Measurements from ENCODE around the gene AOPEP.
A peak's percentile ranks its signal among the peaks of the same experiment; 100 is the strongest.

AOPEP gene

DNA sequence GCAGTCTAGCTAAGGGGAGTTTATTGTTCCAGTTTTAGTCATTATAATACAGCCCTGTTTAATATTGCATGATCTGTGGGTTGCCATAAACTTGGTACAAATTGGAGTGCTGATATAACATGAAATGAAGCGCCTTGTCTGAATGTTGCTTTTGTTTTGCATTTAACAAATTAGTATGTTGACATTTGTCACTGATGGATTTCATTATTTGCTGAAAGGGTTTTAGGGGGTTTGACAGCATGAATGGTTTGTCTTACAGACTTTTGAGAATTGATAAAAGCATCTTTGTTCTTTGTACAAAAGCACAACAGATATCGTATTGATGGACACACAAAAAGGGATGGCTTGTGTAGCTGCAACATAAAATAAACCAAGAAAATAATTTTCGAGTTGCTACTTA lies 178.3 kb downstream of the AOPEP start:
- DNase-seq: no peak

DNA sequence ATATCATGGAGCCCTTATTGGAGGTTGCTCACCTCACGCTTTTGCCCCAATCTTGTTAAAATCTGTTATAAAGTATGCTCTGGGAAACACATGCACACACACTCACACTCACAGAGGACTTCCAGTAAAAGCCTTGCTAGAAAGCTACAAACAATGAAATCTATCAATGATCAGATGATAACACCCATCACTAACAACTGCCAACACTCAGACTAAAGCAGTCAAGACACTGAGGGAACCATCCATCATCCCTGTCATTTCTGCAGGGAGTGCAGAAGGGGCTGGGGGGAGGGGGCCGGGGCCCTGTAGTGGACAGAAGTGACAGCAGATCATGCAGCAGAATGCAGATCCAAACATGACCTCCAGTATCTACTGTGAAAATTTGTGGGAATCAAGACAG lies 179.1 kb downstream of the AOPEP start:
- DNase-seq: no peak

DNA sequence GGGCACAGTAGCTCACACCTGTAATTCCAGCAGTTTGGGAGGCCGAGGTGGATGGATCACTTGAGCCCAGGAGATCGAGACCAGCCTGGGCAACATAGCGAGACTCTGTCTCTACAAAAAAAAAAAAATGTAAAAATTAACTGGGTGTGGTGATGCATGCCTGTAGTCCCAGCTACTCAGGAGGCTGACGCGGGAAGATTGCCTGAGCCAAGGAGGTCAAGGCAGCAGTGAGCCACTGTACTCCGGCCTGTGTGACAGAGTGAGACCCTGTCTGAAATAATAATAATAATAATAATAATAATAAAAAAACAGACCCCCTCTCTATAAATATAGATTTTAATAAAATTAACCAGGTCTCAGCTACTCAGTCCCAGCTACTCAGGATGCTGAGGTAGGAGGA lies 179.7 kb downstream of the AOPEP start:
- DNase-seq: no peak

DNA sequence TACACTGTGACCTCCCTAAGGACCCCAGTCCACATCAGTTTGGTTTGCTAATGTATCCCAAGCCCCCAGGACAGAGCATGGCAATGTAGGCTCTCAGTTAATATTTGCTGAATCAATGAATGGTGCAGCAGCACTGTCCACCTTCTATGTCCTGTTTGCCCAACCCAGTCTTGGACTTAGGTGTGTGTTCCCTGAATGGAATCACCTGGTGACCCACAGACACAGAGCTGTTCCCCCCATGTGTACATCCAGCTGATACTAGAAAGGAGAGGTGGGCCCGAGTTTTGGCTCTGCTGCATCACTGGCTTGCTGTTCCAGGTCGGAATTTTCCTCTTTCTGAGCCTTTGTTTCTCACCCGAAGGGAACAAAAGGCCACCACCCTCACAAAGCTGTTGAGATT lies 180.2 kb downstream of the AOPEP start:
- DNase-seq: no peak

DNA sequence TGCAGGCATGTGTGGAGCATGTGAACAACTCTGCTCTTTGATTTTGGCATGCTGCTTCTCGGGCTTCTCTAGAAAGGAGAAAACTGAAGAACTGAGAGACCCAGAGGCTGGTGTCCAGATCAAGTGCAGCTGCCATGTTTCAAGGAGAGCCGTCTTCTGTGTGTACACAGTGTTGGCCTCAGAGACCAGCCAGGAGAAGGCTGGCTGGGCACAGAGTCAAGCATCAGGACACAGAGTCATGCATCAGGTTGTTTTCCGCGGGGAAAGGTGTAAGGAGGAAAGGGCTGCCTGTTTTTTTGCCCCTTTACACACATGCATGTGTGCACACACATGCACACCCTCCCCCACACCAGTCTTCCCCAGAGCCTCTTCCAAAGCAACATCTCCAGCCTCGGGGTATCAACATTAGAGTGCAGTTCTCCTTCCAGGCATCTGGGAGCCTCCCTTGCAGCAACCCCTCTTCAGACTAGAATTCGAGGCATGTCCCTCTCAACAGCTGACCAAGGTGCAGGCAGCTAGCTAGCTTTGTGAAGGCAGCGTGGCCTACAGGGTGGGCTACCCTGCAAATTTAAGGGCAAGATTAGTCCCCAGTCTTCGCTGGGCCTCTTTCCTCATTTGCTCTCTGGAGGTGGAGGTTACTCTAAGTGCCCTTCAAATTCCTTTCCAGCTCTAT lies 180.9 kb downstream of the AOPEP start:
- DNase-seq: no peak

DNA sequence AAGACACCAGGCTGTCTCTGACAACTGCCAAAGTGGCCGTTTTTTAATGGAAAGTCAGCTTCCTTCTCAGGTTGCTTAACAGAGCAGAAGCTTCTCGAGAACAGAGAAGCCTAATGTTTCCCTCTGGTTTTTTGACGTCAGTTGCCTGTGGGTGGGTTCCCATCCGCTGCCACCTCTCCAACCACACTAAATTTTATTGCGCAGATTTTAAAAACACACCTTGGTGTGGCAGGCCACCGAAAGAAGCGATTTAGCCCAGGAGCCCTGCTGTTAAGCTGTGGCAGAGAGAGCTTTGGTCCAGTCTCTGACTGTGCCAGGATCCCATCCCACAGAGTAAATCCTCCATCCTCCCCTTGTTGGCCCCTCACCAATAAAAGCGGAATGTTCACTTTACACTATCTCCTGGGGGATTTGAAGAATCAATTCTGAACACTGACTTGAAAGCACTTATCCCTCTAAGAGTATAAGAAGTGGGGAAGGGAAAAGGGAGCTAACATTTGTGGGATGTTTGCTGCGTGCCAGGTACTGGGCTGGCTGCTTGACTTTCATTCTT lies 181.6 kb downstream of the AOPEP start:
- DNase-seq: no peak

DNA sequence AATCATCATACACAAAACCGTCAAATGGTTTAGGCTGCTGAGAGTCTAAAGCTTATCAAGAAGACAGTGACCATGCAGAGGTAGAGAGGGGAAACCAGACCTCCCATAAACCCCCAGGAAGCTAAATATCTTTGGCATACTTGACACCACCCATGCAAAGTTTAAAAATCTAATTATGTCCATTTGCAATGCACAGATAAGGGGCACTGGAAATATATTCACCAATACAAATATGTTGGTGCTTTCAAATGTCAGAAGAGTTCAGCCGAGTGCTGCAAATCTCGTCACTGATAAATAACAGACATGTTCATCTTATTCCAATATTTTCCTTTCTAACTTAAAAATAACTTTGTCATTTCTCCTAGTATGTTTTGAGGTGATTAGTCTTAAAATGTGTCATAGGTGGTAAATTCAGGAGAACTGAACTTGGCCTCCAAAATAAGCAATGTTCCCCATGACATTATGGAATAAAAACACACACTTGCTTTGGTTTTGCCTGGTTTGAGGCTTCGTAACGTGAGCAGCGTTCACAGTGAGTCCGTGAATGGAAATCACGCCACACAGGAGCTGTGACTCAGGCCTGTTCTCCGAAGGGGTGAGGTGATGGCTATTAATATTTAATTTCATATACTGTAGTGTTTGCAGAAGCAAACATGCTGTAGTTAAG lies 182.2 kb downstream of the AOPEP start:
- no peak for DNase-seq

DNA sequence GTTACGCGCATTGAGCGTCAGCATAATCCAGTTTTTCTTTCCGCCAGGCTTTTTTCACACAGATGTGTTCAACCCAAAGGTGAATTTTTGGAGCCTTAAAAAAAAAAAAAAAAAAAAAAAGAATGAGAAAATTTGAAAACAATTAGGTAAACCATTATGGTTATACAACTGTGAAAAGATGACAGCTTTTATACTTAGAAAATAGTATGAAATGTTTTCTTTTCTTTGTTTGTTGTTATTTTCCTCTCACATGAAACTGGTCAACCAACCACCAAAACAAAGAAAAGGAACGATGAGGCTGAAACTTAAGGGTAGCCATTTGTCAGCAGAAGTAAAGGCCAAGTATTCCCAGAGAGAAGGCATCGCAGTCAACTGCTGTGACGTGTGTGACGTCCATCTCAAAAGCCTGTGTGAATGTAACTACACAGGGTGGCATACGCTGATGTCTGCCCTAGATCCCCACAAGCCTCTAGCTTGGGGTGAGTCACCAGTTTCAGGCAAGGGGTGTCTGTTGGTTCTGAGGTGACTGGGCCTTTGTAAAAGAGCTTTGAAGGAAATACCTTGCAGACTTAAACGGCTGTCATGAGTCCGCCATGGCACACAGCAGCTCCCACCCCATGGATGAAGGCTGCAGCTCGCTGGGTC lies 182.9 kb downstream of the AOPEP start:
- DNase-seq: no peak

DNA sequence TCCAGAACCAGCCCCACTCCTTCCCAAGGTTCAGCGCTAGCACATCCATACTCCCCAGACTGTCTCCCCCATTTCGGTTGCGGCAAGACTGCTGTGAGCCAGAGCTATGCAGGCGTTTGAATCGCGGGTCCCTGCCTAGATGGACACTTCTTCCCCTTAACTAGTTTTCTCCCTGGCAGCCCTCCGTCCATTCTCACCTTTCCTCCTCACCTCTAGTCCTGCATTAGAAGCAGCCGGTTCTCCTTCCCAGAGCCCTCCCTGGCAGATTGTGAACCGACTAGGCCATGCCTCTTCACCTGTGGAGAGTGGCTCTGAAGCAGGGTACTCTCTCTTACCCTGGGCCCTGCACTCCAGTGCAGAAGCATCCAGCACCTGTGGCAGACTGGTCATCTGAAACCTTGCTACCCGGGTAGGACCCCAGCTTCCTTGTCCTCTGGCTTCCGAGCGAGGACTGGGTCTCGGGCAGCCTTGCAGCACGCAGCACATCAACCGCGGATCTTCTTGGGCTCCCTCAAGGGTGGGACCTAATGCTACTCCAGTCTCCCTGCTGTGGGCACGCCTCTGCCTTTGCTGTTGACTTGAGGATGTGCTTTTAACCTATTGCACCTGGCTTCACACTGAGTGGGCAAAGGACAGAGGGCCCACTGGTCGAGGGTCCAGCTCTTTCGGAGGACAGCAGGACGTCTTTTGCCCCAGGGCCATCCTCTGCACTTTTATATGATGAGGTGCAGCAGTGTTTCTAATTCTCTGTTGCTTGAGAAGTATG lies 183.6 kb downstream of the AOPEP start:
- DNase-seq: no peak

DNA sequence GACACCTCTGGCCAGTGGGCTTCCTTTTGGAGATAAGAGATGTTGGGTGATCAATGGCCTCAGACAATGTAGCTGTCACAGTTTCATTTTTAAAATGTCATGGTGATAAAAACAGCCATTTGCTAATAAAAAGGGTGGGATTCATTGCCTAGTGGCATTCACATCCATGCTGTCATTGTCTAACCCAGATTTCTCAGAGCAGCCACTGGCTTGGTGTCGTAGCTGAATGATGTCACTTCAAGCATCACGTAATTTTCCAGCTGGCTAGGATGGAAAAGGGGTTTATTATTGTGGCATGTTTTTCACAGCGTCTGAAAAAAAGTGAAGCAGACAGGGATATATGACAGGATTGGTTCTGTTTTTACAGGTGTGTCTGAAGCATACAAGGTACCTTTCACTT lies 184.7 kb downstream of the AOPEP start:
- no peak for DNase-seq

DNA sequence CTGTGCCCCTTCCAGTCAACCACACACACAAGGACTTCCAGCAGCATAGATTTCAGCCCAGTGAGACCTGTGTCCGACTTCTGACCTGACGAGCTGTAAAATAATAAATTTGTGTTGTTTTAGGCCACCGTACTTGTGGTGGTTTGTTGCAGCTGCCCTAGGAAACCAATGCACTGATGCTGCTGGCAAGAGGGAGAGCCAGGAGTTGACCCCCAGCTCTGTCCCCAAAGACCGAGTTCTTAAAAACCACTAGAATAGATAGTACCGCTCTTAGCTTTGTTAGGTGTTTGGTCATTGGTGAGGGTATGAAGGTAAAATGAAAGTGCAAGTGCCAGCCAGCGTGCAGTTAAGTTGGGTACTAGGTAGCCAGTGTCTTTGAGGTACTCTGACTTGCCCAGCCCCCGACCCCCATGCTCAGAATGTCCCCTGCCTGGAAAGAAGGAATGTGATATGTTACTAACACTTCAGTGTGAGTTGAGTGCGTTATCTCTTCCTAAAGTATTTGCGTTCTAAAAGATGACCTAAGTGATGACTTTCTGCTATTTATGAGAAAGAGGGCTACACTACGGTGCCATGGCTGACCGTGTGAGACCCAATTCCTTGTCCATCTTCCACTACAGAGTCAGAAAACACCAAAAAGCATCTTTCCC lies 185.6 kb downstream of the AOPEP start:
- no peak for DNase-seq

DNA sequence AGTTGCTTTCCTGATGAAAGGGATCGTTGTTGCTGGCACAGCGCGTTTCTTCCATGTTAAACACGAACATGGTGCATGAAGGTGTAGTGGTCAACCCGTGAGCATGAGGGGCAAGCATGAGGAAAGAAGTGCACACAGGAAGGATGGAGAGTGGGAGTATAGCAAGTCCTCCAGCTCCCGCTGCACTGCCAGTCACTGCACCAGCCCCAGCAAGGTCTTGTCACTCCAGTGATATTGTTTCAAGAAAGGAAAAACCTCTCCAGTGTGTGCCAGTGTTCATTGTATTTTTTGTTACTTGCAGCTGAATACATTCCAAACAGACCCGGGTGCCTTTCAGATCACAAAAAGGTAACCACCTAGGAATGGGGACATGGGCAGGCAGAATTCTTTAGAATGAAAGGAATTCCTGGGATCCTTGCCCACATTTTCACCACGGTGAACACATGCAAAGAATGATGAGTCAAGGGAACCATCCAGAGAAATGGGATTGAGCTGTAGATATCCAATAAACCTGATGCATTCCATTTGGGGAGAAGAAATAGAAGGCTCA lies 186.3 kb downstream of the AOPEP start:
- no peak for DNase-seq

DNA sequence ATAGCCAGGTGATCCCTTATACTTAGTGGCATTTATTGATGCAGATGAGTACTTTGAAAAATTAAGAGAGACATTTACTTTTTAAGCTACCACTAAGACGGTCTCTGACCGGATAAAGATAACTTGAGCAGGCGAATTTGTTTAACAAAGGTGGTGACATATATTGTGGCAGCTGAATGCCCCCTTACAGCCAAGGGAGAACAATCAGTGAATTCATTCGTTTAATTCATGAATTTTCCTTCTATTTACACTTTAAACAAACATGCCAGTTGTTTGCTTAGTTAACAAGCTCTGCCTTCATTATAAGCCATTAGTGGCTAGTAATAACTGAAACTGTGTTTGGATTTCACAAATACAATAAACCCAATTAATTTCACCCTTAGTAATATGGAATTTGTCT lies 187.1 kb downstream of the AOPEP start:
- no peak for DNase-seq

DNA sequence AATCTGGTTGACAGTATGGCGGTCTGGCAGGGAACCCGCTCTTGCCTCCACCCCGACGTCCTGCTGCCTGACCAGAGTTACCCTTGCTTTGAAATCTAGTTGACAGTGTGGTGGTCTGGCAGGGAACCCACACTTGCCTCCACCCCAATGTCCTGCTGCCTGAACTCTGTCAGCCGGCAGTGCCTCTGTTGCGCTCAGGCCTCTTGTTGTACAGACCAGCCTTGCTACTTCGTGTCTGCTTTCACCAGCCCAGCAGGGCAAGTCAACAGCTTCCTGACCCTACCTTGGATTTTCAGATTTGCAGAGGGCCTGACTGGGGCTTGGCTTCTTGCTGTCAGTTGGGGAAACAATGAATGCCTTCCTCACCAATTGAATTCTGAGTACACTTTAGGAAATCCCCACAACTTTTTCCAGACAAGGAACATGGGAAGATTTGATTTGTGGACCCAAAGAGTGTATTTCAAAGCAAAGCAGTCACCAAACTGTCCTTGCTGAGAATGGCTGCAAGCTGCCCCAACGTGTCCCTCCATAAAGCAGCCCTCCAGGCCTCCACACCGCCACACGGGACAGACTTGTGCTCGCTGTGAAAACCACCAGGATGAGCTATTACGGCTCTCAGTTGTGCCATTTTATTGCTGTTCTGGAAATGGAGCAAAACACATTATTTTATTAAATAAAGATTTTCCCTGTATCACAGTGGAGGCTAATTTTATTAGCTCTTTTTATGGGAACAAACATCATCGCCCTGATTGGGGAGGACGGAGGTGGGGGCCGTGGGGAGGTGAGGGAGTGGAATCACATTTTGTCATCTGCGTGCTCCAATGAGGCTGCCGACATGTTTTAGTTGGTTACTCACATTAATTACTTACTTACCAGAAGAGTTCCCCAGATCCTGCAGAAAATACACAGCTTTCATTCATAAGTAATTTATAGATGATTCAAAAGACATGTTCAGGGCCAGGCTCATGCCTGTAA lies 189.3 kb downstream of the AOPEP start:
- no peak for DNase-seq

DNA sequence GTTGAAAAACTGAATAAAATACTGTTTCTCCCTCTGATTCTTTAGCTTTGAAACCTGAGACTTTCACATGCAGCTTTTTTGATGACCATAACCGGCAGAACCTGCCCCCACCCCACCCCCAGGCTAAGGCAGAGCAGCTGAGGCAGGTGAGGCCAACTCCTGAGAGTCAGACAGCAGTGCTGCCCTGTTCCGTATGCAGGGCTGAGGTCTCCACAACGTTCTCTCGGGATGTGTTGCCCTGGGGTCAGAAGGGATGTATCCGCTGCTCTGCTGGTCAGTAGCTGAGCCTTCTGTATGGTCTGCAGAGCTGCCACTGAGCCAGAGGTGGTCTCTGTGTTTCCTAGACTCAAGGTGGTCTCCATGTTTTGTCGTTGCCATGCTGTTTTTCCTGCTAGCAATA lies 190.5 kb downstream of the AOPEP start:
- DNase-seq: no peak

DNA sequence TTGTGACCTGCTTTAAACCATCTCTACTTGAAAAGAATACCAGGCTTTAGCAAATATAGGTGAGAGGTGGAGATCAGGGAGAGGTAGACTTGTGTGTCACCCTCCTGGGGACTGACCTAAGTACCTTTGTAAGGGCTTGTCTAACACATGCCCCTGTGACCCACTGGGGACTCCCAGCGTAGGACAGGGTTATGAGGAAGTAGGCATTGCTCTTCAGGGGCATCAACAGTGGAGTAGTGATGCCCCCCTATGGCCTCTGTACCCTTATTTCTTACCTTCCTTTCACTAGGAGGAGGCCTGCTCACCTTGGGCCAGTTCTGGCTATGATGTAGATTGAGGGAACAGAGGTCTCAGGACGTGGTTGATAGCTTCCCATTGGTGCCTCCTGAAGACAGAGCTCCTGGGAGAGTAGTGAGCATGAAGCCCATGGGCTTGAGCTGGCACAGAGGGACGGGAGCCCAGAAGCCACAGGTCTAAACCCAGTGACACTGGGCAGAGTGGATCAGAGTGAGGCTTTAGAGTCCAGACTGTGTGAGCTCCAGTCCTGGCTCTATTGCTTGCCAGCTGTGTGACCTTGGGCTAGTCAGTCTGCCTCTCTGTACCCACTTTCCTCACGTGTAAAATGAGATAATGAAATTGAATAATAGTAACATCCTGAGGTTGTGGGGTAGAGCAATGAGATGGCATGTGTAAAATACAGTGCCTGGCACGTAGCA lies 191.7 kb downstream of the AOPEP start:
- peak; percentile 30 for DNase-seq

DNA sequence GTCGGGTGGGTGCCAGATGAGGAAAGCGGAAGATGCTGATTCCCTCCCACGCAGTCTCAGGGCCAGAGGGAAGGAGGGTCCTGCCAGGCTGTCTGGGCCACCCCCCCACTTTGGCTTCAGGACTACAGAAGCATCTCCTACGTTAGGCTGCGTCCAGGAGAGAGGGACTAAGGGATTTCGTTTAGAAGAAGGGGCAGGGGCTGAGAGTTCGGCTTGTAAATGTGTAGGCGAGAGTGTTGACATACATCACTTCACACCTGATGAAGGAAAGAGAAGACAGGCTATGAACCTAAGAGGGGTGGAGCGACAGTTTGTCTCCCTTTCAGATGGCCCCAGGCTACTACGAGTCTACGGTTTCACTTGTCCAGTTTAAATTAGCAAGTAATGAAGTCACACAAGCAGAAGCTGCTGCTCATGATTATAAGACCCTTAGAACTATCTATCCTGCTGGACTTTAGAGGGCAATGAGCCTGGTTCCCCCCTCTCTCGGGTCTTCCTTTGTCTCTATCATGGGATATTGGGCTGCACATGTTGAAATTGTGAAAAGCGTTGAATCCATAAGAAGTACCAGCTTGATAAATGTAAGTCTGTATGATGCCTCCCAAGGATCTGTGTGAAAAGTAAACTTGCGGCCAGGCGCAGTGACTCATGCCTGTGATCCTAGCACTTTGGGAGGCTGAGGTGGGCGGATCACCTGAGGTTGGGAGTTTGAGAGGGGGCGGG lies 193.0 kb downstream of the AOPEP start:
- no peak for DNase-seq

DNA sequence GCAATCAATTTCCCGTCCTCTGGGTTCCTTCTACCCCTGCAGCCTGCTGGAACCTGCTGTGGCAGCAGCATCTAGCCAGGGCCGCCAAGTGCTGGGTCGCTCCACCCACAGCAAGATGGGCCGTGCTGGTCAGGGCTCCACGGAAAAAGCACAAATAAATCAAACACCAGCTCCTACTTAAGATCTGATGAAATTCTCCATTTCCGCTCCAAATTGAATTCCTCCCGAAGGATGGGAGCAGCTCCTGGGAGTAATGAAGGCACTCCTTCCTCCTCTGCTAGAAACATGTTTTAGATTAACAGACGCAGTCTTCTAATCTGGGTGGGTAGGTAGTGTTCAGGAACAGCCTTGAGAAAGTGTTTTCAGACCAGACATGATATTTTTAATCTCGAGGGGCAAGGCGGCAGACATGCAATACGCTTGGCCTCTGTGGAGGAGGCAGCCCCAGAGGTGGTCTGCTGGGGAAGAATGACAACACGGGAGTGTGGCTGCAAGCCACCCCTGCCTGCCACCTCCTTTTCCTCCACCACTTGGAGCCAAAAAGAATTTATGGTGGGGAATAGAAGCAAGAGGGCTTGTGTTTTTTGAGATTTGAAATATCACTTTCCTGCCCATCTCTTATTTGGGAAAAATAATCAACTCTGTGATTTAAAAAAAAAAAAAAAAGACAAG lies 194.1 kb downstream of the AOPEP start:
- no peak for DNase-seq

DNA sequence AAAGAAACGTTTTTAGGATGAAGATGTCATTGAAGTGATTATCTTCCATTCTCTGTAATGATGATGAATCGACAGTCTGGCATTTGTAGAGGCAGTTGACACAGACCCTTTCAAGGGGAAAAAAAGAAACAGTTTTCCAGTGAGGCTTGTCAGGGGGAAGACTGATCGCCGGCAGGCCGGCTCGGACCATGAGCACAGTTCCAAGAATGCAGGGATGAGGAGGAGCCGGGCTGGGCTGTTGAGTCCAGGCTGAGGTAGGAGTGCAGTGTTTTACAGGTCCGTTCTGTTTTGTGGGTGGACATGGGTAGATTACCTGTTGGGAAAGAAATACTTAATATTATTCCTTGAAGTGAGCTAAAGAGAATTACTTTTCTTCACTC lies 194.6 kb downstream of the AOPEP start:
- DNase-seq: no peak
